Neural cell (in vitro differentiated cells): Measurements from ENCODE around the gene RAB3D. TPM values are rescaled to one million over a fixed set of nuclear protein-coding genes. Genes with fewer than 3 reads are reported as not detected.

Source experiments
- H2AFZ ChIP-seq: fragments of 200-600, 300-800 bp; sonication (generic), shearing (Covaris generic); 2 replicates; pipeline ENCODE4 v1.6.0; 2014; ENCODE audit warnings: low read depth, mild to moderate bottlenecking, antibody characterized with exemption, low read length, moderate library complexity
- H3F3A ChIP-seq: fragments of 200-600 bp; shearing (Covaris generic); 2 replicates; pipeline ENCODE4 v1.6.1; 2016; ENCODE audit warnings: mild to moderate bottlenecking, moderate library complexity, mixed read lengths, antibody characterized with exemption, low read length; ENCODE audit not compliant: insufficient read depth, poor library complexity, severe bottlenecking
- H3K27ac ChIP-seq: fragments of 200-600, 300-800 bp; sonication (generic), shearing (Covaris generic); 2 replicates; pipeline ENCODE4 v1.5.1; 2014; ENCODE audit warnings: mild to moderate bottlenecking, low read length, moderate library complexity
- H3K27me3 ChIP-seq: fragments of 300-800, 200-600 bp; sonication (generic), shearing (Covaris generic); 2 replicates; pipeline ENCODE4 v1.6.0; 2014; ENCODE audit warnings: mild to moderate bottlenecking, low read depth, low read length, moderate library complexity; ENCODE audit not compliant: insufficient read depth
- H3K36me3 ChIP-seq: fragments of 300-800, 200-600 bp; sonication (generic), shearing (Covaris generic); 2 replicates; pipeline ENCODE4 v1.5.1; 2014; ENCODE audit warnings: mild to moderate bottlenecking, antibody characterized with exemption, low read length, moderate library complexity; ENCODE audit not compliant: insufficient read depth
- H3K4me2 ChIP-seq: fragments of 300-800, 200-600 bp; sonication (generic), shearing (Covaris generic); 2 replicates; pipeline ENCODE4 v1.6.0; 2014; ENCODE audit warnings: mild to moderate bottlenecking, low read length
- H3K4me3 ChIP-seq: fragments of 300-800, 200-600 bp; sonication (generic), shearing (Covaris generic); 2 replicates; pipeline ENCODE4 v1.5.1; 2014; ENCODE audit warnings: mild to moderate bottlenecking, low read length, moderate library complexity
- H3K79me2 ChIP-seq: fragments of 200-600 bp; shearing (Covaris generic); replicated peaks from 2 replicates; pipeline ENCODE4 v1.6.0; 2014; ENCODE audit warnings: mild to moderate bottlenecking, low read length, moderate library complexity; ENCODE audit not compliant: insufficient read depth
- H3K9ac ChIP-seq: fragments of 300-800, 200-600 bp; sonication (generic), shearing (Covaris generic); 2 replicates; pipeline ENCODE4 v1.6.1; 2016; ENCODE audit warnings: mild to moderate bottlenecking, low read length, mixed read lengths
- H3K9me2 ChIP-seq: fragments of 200-600 bp; shearing (Covaris generic); 2 replicates; pipeline ENCODE4 v1.6.1; 2016; ENCODE audit warnings: mild to moderate bottlenecking, low read length, mixed read lengths; ENCODE audit not compliant: insufficient read depth
- H3K9me3 ChIP-seq: fragments of 200-600, 300-800 bp; sonication (generic), shearing (Covaris generic); 2 replicates; pipeline ENCODE4 v1.6.1; 2016; ENCODE audit warnings: mild to moderate bottlenecking, mixed run types, low read length, moderate library complexity, mixed read lengths
- H4K20me1 ChIP-seq: fragments of 200-600 bp; shearing (Covaris generic); 2 replicates; pipeline ENCODE4 v1.6.1; 2016; ENCODE audit warnings: mild to moderate bottlenecking, mixed run types; ENCODE audit not compliant: insufficient read depth
- CTCF ChIP-seq: fragments of 450-650 bp; IDR thresholded peaks from 2 replicates; pipeline ENCODE4 v1.5.1; 2014; ENCODE audit warnings: antibody characterized with exemption, mild to moderate bottlenecking, moderate library complexity; ENCODE audit not compliant: poor library complexity, severe bottlenecking
- EP300 ChIP-seq: fragments of 450-650 bp; conservative IDR thresholded peaks from 2 replicates; pipeline ENCODE4 v1.6.1; 2014; ENCODE audit warnings: antibody characterized with exemption, mild to moderate bottlenecking, moderate library complexity; ENCODE audit not compliant: poor library complexity, severe bottlenecking
- EZH2 ChIP-seq: fragments of 200-600, 300-800 bp; shearing (Covaris generic), sonication (generic); IDR thresholded peaks from 2 replicates; pipeline ENCODE4 v1.6.1; 2014; ENCODE audit warnings: antibody characterized with exemption, low read length, borderline replicate concordance, mild to moderate bottlenecking; ENCODE audit not compliant: insufficient read depth, poor library complexity, severe bottlenecking
- MXI1 ChIP-seq: fragments of 450-650 bp; conservative IDR thresholded peaks from 2 replicates; pipeline ENCODE4 v1.6.1; 2014; ENCODE audit warnings: antibody characterized with exemption, mild to moderate bottlenecking; ENCODE audit not compliant: poor library complexity, severe bottlenecking
- POLR2AphosphoS5 ChIP-seq: IDR thresholded peaks from 2 replicates; pipeline ENCODE4 v1.6.1; 2012
- RAD21 ChIP-seq: fragments of 450-650 bp; conservative IDR thresholded peaks from 2 replicates; pipeline ENCODE4 v1.6.1; 2014; ENCODE audit warnings: antibody characterized with exemption, mild to moderate bottlenecking, moderate library complexity
- REST ChIP-seq: IDR thresholded peaks from 2 replicates; pipeline ENCODE4 v1.6.1; 2012; ENCODE audit warnings: borderline replicate concordance
- SMC3 ChIP-seq: fragments of 450-650 bp; conservative IDR thresholded peaks from 2 replicates; pipeline ENCODE4 v1.6.1; 2014; ENCODE audit warnings: antibody characterized with exemption, mild to moderate bottlenecking, moderate library complexity; ENCODE audit not compliant: poor library complexity
- TAF1 ChIP-seq: IDR thresholded peaks from 2 replicates; pipeline ENCODE4 v1.6.1; 2012; ENCODE audit warnings: low read depth
- polyA plus RNA-seq: library from polyadenylated mRNA; depleted of rRNA; stranded (reverse); fragments of >200 nt; gene quantifications from 2 replicates; pipeline ENCODE4 v1.2.3, GENCODE V29; 2014

Gene RAB3D
- polyA plus RNA-seq, 1 donor from 2014 or later, result 19.3 TPM

DNA sequence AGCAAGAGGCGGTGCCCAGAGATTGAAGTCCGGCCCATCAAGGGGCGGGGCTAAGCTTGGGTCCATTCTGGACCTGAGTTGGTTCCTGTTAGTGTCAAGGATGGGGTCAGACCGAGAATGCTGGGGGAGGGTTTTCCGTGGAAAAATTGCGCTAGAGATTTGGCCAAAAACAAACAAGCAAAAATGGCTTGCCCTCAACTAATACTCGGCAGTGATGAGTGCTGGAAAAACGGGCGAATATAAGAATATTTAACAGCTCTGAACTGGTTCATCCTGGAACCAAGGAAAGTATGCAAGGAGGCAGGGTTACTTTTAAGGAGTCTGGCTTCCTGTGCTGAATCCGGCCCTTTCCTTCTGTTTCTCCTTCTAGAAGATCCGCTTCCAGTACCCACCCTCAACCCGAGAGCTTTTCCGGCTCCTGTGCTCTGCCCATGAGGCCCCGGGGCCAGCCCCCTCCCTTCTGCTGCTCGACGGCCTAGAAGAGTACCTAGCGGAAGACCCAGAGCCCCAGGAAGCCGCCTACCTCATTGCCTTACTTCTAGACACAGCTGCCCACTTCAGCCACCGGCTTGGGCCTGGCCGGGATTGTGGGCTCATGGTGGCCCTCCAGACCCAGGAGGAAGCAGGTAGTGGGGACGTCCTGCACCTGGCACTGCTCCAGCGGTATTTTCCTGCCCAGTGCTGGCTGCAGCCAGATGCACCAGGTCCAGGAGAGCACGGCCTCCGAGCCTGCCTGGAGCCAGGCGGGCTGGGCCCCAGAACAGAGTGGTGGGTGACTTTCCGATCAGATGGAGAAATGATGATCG is 35.9 kb upstream of the RAB3D start:
- peak overlapping the region; percentile 36 for H2AFZ ChIP-seq
- H3K79me2 ChIP-seq, result no peaks in the 10 kb centered on the region
- no peaks in the 10 kb centered on the region for H3K9me3 ChIP-seq
- peak overlapping the region; percentile 100 for H3K27ac ChIP-seq
- H3K27me3 ChIP-seq, result no peaks in the 10 kb centered on the region
- peak overlapping the region; percentile 43 for H3K4me2 ChIP-seq
- no peaks in the 10 kb centered on the region for H3K36me3 ChIP-seq
- H4K20me1 ChIP-seq, result no peaks in the 10 kb centered on the region
- no peaks in the 10 kb centered on the region for H3K9me2 ChIP-seq
- H3F3A ChIP-seq, result peaks cover 9% of the 10 kb centered on the region
- no peak for TF ChIP-seq POLR2AphosphoS5
- TF ChIP-seq SMC3, result no peak
- TF ChIP-seq RAD21, result no peak
- TF ChIP-seq CTCF, result no peak
- peak overlapping the region; percentile 71 for H3K4me3 ChIP-seq
- peak overlapping the region; percentile 66 for H3K9ac ChIP-seq

DNA sequence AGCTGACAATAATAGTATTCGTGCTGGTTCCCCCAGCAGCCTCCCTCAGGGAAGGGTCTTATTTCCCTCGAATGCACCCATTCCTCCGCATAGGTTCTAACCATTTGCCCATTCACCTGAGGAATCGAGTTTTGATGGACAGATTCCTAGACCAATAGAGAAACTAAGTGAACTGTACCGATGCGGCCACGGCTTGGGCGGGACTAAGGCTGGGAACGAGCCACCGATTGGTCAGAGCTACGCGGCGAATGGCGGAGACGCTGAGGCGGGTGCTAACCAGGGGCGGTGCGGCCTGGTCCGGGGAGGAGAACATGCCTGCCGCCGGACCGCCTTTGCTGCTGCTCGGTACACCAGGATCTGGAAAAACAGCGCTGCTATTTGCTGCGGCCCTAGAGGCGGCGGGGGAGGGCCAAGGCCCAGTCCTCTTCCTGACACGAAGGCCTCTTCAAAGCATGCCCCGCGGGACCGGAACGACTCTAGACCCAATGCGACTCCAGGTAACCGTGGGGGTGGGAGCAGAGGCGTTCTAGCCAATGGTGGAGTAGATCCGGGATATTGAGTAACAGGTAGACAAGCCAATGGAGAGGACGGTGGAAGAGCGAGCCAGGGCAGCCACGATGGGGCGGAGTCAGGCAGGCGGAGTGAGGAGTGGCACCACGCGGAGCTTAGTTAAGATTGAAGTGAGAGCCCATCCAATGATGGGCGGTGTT is 35.1 kb upstream of the RAB3D start, which contains the start of gene SWSAP1:
Gene SWSAP1 (plus strand): TSS at position 234 of the 710 bp plus-strand sequence. CDS start 15 bp downstream, at position 249.
- Histone ChIP-seq H3K36me3 (no peaks in the 10 kb centered on the region), H2AFZ (peak within 1 kb of the TSS; percentile 65), H4K20me1 (no peaks in the 10 kb centered on the region), H3K9ac (peak within 1 kb of the TSS; percentile 94), H3K27ac (peak within 1 kb of the TSS; percentile 100), H3K9me2 (no peaks in the 10 kb centered on the region), H3K4me3 (peak within 1 kb of the TSS; percentile 71), H3K9me3 (no peaks in the 10 kb centered on the region), H3K27me3 (no peaks in the 10 kb centered on the region), H3K4me2 (peak within 1 kb of the TSS; percentile 93), H3K79me2 (no peaks in the 10 kb centered on the region), H3F3A (peaks cover 9% of the 10 kb centered on the region)
- TF ChIP-seq SMC3 (peak; percentile 39), MXI1 (peak; percentile 88), RAD21 (peak; percentile 40), TAF1 (peak; percentile 84), CTCF (peak; percentile 39), POLR2AphosphoS5 (peak; percentile 92), EZH2 (no peak), REST (peak; percentile 89), EP300 (peak; percentile 63)
